Activated CD4-positive, alpha-beta T cell treated with anti-CD3 and anti-CD28 coated beads, Interleukin-2, amount 50 U/mL, for 24 hours (primary cell): ENCODE measurements around the gene ZNF598.
"Not testable (repeated sequence)": the region's sequence is repeated elsewhere in the genome, so short reads cannot be mapped to it uniquely, and the experiment has no call there.

Experiments
- DNase-seq, 2 donors: peaks; one replicate each; pipeline ENCODE4 v3.0.0-alpha.2; 2020; ENCODE audit warnings: low read depth in 1 of 2, low spot score in 1 of 2

ZNF598 gene

GRCh38 chr16:2040787-2041522 lies 31.3 kb upstream of the ZNF598 start:
- DNase-seq = no peak

GRCh38 chr16:2040041-2040786 lies 30.6 kb upstream of the ZNF598 start:
- DNase-seq = no peak

- DNase-seq = no peak
Observed at GRCh38 chr16:2039274-2040031, 29.8 kb upstream of the ZNF598 start.

- no peak for DNase-seq
Observed at GRCh38 chr16:2038382-2039231, 29.0 kb upstream of the ZNF598 start.

DNA sequence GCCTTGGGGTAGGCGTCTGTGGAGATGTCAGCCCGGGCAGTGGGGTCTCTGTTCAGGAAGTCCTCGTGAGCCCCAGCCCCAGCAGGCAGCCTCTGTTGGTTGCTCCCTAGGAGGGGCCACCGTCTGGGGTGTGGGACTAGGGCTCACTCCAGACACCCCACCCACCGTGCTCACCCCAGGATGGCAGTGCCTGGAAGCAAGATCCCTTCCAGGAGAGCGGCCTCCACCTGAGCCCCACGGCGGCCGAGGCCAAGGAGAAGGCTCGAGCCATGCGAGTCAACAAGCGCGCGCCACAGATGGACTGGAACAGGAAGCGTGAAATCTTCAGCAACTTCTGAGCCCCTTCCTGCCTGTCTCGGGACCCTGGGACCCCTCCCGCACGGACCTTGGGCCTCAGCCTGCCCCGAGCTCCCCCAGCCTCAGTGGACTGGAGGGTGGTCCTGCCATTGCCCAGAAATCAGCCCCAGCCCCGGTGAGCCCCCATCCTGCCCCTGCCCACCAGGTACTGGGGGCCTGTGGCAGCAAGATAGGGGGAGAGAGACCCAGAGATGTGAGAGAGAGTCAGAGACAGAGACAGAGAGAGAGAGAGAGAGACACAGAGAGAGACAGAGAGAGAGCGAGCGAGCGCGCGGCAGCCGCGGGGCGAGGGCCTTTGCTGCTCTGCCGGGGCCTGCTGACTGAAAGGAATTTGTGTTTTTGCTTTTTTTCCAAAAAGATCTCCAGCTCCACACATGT lies 28.2 kb upstream of the ZNF598 start:
- DNase-seq = no peak

GRCh38 chr16:2037115-2037514 lies 27.5 kb upstream of the ZNF598 start:
- no peak for DNase-seq

GRCh38 chr16:2036200-2036966 lies 26.8 kb upstream of the ZNF598 start:
- DNase-seq = no peak

DNA sequence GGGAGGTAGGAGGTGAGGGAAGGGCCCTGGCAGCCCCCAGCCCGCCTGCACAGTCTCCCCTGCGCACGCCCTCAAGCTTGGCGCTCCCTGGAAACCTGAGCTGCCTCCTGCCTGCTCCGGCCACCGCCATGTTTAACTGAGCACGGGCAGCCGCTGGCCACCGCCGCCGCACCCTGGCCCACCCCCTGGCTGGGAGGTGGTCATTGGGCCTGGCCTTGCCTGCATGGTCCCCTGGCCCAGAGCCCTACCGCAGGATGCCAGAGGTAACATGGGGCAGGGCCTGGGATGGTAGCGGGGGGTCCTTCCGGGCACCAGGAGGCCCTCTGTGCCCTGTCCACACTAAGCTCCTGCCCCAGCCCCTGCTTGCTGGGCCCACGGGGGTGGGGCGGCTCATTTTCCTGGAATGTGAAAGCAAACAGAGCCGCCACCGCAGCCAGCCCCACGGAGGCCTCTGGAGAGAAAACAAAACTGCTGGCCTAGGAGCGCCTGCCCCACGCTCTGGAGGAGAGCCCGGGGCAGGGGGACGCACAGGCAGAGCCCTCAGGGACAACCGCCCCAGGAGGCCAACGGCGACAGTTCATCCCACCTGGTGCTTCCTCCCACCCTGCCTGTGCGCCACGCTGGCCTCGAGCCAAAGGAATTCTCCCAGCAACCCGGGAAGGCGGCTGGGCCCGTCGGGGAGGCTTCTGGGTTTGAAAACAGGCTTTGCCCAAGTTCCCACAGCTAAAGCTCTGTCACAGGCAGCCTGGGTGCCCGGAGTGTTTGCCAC lies 26.0 kb upstream of the ZNF598 start:
- DNase-seq = no peak

DNA sequence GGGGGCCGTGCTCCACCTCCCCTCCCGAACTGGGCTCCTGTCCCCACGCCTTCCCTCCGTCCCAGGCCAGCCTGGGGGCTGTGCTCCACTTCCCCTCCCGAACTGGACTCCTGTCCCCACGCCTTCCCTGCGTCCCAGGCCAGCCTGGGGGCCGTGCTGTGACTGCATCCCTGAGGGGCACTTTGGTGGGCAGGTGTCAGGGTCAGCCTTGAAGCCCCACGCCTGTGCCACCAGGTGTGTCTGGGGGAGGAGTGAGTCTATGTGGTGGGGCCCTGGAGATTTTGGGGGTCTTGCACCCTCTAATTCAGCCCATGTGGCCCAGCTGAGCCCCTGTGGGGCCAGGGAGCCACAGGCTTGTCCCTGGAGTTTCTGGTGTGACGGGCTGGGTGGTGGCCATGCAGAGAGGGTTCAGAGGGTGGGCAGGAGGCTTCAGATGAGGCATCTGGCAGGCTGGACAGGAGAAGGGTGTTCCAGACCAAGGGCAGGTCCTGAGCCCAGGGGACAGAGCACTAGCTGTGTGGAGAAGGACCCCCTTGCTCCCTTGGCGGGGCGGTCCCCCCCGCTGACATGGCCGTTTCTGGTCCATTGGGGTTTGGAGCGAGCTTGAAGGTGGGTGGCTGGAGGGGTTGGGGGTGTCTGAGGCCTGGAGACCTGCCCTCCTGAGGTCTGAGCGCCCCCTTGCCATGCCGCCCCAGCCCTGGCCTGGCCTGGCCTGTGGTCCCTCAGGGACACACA lies 25.2 kb upstream of the ZNF598 start:
- DNase-seq = no peak

GRCh38 chr16:2033909-2034695 lies 24.5 kb upstream of the ZNF598 start:
- DNase-seq = not testable (repeated sequence)

GRCh38 chr16:2033057-2033908 lies 23.7 kb upstream of the ZNF598 start:
- DNase-seq = no peak

DNA sequence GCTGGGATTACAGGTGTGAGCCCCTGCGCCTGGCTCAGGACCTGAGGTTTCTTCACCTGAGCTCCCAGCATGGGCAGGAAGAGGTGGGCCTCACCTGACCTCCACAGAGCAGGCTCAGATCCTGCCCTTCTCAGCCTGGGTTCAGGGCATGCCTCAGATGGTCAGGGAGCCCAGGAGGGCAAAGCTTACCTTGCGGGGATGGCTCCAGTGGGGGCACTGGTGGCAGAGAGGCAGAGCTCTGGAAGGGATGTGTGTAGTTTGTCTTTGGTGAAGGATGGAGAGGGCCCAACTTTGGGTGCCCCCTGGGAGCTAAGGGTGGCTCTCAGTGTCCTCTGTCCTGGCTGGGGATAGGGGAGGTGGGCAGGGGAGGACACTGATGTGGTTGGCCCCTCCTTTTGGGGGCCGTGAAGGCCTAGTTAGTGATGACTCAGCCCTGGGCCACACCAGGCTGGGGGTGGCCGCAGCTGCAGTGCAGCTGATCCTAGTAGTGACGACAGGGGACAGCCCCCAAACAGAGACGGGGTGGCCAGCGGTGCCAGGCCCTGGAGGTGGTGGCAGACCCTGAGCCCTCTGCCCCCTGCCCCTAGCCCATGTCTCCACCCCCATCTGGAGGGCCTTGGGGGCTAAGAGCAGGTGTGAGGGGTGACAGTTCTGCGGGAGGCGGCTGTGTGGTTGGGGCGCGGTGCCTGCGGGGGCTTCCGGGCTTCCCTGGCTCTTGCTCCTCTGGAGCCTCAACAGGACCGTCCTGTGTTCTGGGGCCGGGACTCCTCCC lies 22.9 kb upstream of the ZNF598 start:
- DNase-seq = no peak

- no peak for DNase-seq
Observed at GRCh38 chr16:2031081-2031577, 21.5 kb upstream of the ZNF598 start.

DNA sequence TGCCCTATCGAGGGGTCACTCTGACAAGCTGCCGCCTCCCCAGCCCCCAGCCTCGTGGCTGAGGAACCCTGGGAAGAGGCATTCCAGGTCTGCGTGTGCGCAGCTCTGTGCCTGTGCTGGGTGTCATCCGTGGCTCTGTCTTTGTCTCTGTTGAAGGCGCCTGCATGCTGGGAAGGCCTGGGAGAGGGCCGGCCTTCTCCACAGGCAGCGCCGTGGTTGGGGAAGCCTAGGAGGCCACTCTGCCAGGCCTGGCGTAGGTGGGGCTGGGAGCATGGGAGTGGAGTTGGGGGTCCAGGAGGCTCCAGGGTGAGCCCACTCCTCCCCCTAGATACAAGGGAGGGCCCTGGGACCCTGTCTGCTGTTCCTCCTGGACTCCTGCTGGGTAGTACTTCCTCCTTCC lies 20.4 kb upstream of the ZNF598 start:
- no peak for DNase-seq

DNA sequence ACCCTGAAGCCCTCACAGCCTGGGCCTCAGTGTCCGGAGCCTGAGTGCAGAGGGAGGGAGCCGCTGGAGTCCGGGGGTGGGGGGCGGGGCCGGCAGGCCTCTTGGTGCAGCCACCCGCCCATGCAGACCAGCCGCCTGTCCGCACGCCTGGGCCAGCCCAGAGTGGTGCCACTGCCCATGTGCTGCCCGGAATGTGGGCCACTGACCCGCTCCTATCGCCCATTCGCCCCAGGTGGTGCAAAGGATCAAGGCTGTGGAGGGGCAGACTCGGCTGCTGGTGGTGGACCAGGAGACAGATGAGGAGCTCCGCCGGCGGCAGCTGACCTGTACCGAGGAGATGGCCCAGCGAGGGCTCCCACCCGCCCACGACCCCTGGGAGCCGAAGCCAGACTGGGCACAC lies 19.7 kb upstream of the ZNF598 start:
- no peak for DNase-seq
